Transverse colon (tissue), 4 donors: ENCODE data around the gene CRYBG2.
"Not testable (repeated sequence)": the region's sequence is repeated elsewhere in the genome, so short reads cannot be mapped to it uniquely, and the experiment has no call there.

Source experiments
- CTCF ChIP-seq, 5 experiments: fragments of 200-600 bp in 3 of 5; fragments of 450-650 bp in 2 of 5; sonication (generic) in 3 of 5; IDR thresholded peaks; 1 replicate in 2 of 5; 2 replicates in 3 of 5; pipeline ENCODE4 v1.5.1; 2016 to 2017; ENCODE audit warnings: antibody characterized with exemption in 5 of 5, inconsistent platforms in 3 of 5, mild to moderate bottlenecking in 2 of 5, moderate library complexity in 1 of 5
- POLR2AphosphoS5 ChIP-seq, 3 donors: sonication (generic); formaldehyde crosslinking; IDR thresholded peaks; one replicate each; pipeline ENCODE4 v1.6.1; 2016; ENCODE audit warnings: antibody characterized with exemption in 3 of 3

GRCh38 chr1:26385063-26385462 lies 31.1 kb upstream of the CRYBG2 start:
- TF ChIP-seq CTCF, POLR2AphosphoS5 (IDR thresholded peaks at IDR 0.05): not testable (repeated sequence)
